Heart left ventricle (tissue), 13 donors: ENCODE measurements around the gene PASK.

Source experiments
- POLR2A ChIP-seq, 2 donors: fragments of 450-650 bp; IDR thresholded peaks; one replicate each; pipeline ENCODE4 v1.6.1; 2017; ENCODE audit warnings: antibody characterized with exemption in 2 of 2, mild to moderate bottlenecking in 2 of 2, moderate library complexity in 2 of 2
- TF ChIP-seq, protein P1 (sequence below), 12 donors: fragments of 200-600 bp; sonication (generic) in 4 of 12; IDR thresholded peaks; one replicate each; pipeline versions ENCODE4 v1.5.0 to v1.8.0; 2018 to 2022; ENCODE audit warnings: antibody characterized with exemption in 12 of 12, mild to moderate bottlenecking in 5 of 12
- donor health status: ischemic (EF 13 %, LVEDD 7.1; RV severe dilation, severe dysfunction).
- donor health status: DM: no; HTN: yes; CAD: no.
- donor health status: DM: no; HTN: no; CAD: no.
- donor health status: ischemic (EF 25% LVEDD 6.9; RV normal size, moderate dysfunction).
- donor health status: ischemic (EF 25% LVEDD 5.7; RV mildly dilated, moderate dysfunction).
- donor health status: ischemic (EF 35%, LVEDD 5.7; RV mildly dilated, moderate dysfunction).
- donor health status: nonischemic (EF 11% LVEDD 7.7; RV severe dilation, severe dysfunction).
- donor health status: DM: yes; HTN: yes; CAD: no.
- donor health status: PGD.
- donor health status: ischemic (EF 29% LVEDD 5.4; RV normal size, mild dysfunction).
- donor health status: nonischemic (EF 23%, LVEDD 6.1; RV moderate dilation, normal function).

DNA sequence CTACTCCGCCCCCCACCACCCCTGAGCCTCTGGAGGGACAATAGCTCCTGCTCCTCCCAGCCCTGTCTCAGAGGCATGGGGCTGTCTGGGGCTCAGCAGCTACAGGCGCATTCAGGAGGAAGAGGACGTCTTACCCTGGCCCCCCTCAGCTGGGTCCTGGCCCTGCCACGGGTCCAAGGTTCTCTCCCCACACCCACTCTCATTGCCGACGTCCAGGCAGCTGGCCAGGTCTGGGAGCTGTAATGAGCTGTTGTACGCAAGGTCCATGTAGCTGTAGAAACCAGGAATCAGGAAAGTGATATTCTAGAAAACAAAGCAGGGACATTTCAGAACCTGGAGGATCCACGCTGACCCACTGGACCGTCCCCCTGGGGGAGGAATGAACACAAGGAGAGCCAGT is 13.5 kb downstream of the PASK start:
- TF ChIP-seq, protein P1, sequence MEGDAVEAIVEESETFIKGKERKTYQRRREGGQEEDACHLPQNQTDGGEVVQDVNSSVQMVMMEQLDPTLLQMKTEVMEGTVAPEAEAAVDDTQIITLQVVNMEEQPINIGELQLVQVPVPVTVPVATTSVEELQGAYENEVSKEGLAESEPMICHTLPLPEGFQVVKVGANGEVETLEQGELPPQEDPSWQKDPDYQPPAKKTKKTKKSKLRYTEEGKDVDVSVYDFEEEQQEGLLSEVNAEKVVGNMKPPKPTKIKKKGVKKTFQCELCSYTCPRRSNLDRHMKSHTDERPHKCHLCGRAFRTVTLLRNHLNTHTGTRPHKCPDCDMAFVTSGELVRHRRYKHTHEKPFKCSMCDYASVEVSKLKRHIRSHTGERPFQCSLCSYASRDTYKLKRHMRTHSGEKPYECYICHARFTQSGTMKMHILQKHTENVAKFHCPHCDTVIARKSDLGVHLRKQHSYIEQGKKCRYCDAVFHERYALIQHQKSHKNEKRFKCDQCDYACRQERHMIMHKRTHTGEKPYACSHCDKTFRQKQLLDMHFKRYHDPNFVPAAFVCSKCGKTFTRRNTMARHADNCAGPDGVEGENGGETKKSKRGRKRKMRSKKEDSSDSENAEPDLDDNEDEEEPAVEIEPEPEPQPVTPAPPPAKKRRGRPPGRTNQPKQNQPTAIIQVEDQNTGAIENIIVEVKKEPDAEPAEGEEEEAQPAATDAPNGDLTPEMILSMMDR (IDR thresholded peaks at IDR 0.05): no peak
- no peak for TF ChIP-seq POLR2A (IDR thresholded peaks at IDR 0.05)
